Thoracic aorta (tissue), 2 donors: ENCODE results near the gene GGT1. TPM values are rescaled to one million over a fixed set of nuclear protein-coding genes. Genes with fewer than 3 reads are reported as not detected.
A peak's percentile ranks its signal among the peaks of the same experiment; 100 is the strongest.

Experiments used
- ATAC-seq: fragments of 150-250 bp; one replicate; pipeline ENCODE4 v1.8.0; 2017; ENCODE audit warnings: low read depth; ENCODE audit not compliant: insufficient number of reproducible peaks, low FRiP score
- DNase-seq: peaks from one replicate; pipeline ENCODE4 v3.0.0-alpha.2; 2020; ENCODE audit warnings: low spot score
- H3K27ac ChIP-seq, 2 donors: fragments of 200-600 bp; sonication (generic); 1 replicate in 1 of 2; 2 replicates in 1 of 2; pipeline ENCODE4 v1.5.1; 2016; ENCODE audit warnings: mild to moderate bottlenecking in 2 of 2, moderate library complexity in 2 of 2
- H3K27me3 ChIP-seq: fragments of 200-600 bp; sonication (generic); replicated peaks from 2 replicates; pipeline ENCODE4 v1.6.0; 2016; ENCODE audit warnings: mild to moderate bottlenecking; ENCODE audit not compliant: insufficient read depth
- H3K36me3 ChIP-seq: fragments of 200-600 bp; sonication (generic); one replicate; pipeline ENCODE4 v1.5.1; 2016
- H3K4me1 ChIP-seq, 2 donors: fragments of 200-600 bp; sonication (generic); 1 replicate in 1 of 2; 2 replicates in 1 of 2; pipeline versions ENCODE4 v1.5.1 to v1.6.0; 2016; ENCODE audit warnings: low read depth in 2 of 2, mild to moderate bottlenecking in 1 of 2; ENCODE audit not compliant: control insufficient read depth in 1 of 2
- H3K4me3 ChIP-seq: fragments of 200-600 bp; sonication (generic); 2 replicates; pipeline ENCODE4 v1.5.1; 2016; ENCODE audit warnings: mild to moderate bottlenecking
- H3K9me3 ChIP-seq: fragments of 200-600 bp; sonication (generic); 2 replicates; pipeline ENCODE4 v1.5.1; 2016
- total RNA-seq, 2 donors: library from RNA; depleted of rRNA; stranded (reverse); fragments of >200 nt; gene quantifications; one replicate each; pipeline versions ENCODE4 v1.1.0 to v1.2.3, GENCODE V29; 2016
- TF ChIP-seq, protein P1 (sequence below): fragments of 200-600 bp; sonication (generic); IDR thresholded peaks from one replicate; pipeline ENCODE4 v1.5.1; 2019; ENCODE audit warnings: antibody characterized with exemption

Gene GGT1
- total RNA-seq, 2 donors from 2014 or later: 3.4 to 3.7 TPM

- Histone ChIP-seq H3K9me3 (no peaks in the 10 kb centered on the region), H3K36me3 (peaks cover 14% of the 10 kb centered on the region), H3K4me3 (no peak overlapping the region), H3K27me3 (no peaks in the 10 kb centered on the region), H3K4me1 (peaks cover 10 to 25% of the 10 kb centered on the region in 2 donors), H3K27ac (peak overlapping the region; percentile 75 to 81)
- no peak for DNase-seq
- no peak for ATAC-seq
- TF ChIP-seq, protein P1, sequence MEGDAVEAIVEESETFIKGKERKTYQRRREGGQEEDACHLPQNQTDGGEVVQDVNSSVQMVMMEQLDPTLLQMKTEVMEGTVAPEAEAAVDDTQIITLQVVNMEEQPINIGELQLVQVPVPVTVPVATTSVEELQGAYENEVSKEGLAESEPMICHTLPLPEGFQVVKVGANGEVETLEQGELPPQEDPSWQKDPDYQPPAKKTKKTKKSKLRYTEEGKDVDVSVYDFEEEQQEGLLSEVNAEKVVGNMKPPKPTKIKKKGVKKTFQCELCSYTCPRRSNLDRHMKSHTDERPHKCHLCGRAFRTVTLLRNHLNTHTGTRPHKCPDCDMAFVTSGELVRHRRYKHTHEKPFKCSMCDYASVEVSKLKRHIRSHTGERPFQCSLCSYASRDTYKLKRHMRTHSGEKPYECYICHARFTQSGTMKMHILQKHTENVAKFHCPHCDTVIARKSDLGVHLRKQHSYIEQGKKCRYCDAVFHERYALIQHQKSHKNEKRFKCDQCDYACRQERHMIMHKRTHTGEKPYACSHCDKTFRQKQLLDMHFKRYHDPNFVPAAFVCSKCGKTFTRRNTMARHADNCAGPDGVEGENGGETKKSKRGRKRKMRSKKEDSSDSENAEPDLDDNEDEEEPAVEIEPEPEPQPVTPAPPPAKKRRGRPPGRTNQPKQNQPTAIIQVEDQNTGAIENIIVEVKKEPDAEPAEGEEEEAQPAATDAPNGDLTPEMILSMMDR: no peak
Observed at GRCh38 chr22:24584871-24585411, 18.1 kb upstream of the GGT1 start.

DNA sequence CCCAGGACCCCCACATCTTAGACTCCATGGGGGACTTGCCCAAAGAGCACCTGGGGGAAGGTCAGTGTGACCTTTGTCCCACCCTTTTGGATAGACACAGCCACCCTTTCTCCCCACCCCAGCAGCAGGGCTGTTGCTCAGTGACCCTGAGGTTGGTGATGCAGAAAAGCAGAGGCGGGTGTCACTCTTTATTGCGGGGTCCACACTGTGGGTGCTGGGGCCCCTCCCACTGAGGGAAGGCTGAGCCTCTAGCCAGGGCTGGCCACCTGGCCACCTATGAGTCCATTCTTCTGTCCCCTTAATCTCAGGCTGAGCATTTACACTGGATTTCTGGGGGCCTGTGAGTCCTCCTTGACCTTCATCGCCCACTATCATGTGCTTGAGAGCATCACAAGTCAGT is 17.5 kb upstream of the GGT1 start:
- Histone ChIP-seq H3K4me1 (peaks cover 10 to 25% of the 10 kb centered on the region in 2 donors), H3K27me3 (no peaks in the 10 kb centered on the region), H3K4me3 (no peak overlapping the region), H3K27ac (no peak overlapping the region), H3K9me3 (no peaks in the 10 kb centered on the region), H3K36me3 (peaks cover 14% of the 10 kb centered on the region)
- TF ChIP-seq, protein P1: no peak
- no peak for ATAC-seq
- DNase-seq: no peak

DNA sequence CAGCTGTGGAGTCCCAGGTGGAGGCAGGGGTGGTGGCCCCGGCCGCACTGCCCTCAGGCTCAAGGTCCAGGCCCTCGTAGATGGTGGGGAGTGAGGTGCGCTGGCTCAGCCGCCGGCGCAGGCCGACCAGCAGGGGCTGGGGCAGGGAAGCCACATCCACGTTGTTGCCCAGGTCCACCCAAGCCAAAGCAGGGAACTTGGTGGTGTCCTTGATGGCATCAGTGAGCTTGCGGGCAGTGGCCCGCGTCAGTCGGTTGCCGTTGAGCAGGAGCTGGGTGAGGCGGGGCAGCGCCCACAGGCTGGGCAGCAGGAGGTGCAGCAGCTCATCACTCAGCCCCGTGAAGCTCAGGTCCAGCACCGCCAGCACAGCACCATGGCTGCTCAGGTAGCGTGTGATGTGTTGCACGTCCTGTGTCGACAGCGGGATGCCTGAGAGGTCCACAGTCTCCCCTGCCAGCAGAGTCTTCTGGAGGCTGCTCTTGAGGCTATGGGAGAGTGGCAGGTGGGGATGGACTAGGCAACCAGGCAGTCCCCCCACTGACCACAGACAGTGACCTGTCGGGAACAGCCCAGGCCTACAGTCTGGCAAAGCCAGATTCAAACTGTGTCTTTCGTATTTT is 17.0 kb upstream of the GGT1 start:
- Histone ChIP-seq H3K4me3 (no peak overlapping the region), H3K27me3 (no peaks in the 10 kb centered on the region), H3K9me3 (no peaks in the 10 kb centered on the region), H3K4me1 (peaks cover 10 to 25% of the 10 kb centered on the region in 2 donors), H3K27ac (no peak overlapping the region), H3K36me3 (peaks cover 14% of the 10 kb centered on the region)
- DNase-seq (no peak), ATAC-seq (no peak)
- TF ChIP-seq, protein P1: no peak

GRCh38 chr22:24587251-24587650 is 15.7 kb upstream of the GGT1 start:
- ATAC-seq (no peak), DNase-seq (no peak)
- Histone ChIP-seq H3K27me3 (no peaks in the 10 kb centered on the region), H3K9me3 (no peaks in the 10 kb centered on the region), H3K27ac (no peak overlapping the region), H3K36me3 (peaks cover 14% of the 10 kb centered on the region), H3K4me3 (no peak overlapping the region), H3K4me1 (peaks cover 10 to 31% of the 10 kb centered on the region in 2 donors)
- TF ChIP-seq, protein P1: no peak

- ATAC-seq: no peak
- Histone ChIP-seq H3K27me3 (no peaks in the 10 kb centered on the region), H3K27ac (no peak overlapping the region), H3K4me3 (no peak overlapping the region), H3K4me1 (peaks cover 10 to 31% of the 10 kb centered on the region in 2 donors), H3K9me3 (no peaks in the 10 kb centered on the region), H3K36me3 (peaks cover 14% of the 10 kb centered on the region)
- DNase-seq: no peak
- TF ChIP-seq, protein P1: no peak
Observed at GRCh38 chr22:24587948-24588347, 15.0 kb upstream of the GGT1 start.
